Measurements from ENCODE around the gene ANK3. TPM values are rescaled to one million over a fixed set of nuclear protein-coding genes. Genes with fewer than 3 reads are reported as not detected.

The ANK3 gene
- total RNA-seq, 2 donors from 2014 or later = 58.5 to 71.2 TPM

- Mint-ChIP-seq H3K4me3 (no peak overlapping the region), H3K36me3 (ENCODE audit: low read depth) (no peaks in the 10 kb centered on the region), H3K27ac (no peak overlapping the region), H3K27me3 (no peaks in the 10 kb centered on the region), H3K4me1 (peaks cover 4% of the 10 kb centered on the region)
- ATAC-seq (no peak), DNase-seq (no peak)
- peaks cover 2% of the 10 kb centered on the region for H3K9me3 ChIP-seq (ENCODE audit: control insufficient read depth, low read length, poor library complexity, severe bottlenecking)
Measured at GRCh38 chr10:60403168-60403873, 13.6 kb upstream of the ANK3 start.

GRCh38 chr10:60400366-60400765 is 10.7 kb upstream of the ANK3 start:
- Mint-ChIP-seq H3K36me3 (ENCODE audit: low read depth) (no peaks in the 10 kb centered on the region), H3K4me3 (no peak overlapping the region), H3K27me3 (no peaks in the 10 kb centered on the region), H3K4me1 (peaks cover 19% of the 10 kb centered on the region), H3K27ac (no peak overlapping the region)
- H3K9me3 ChIP-seq (ENCODE audit: control insufficient read depth, low read length, poor library complexity, severe bottlenecking) = peaks cover 2% of the 10 kb centered on the region
- no peak for DNase-seq
- no peak for ATAC-seq

GRCh38 chr10:60399328-60399727 is 9.7 kb upstream of the ANK3 start:
- H3K36me3 Mint-ChIP-seq (ENCODE audit: low read depth) = no peaks in the 10 kb centered on the region
- no peaks in the 10 kb centered on the region for H3K27me3 Mint-ChIP-seq
- H3K27ac Mint-ChIP-seq = no peak overlapping the region
- H3K9me3 ChIP-seq (ENCODE audit: control insufficient read depth, low read length, poor library complexity, severe bottlenecking) = peaks cover 2% of the 10 kb centered on the region
- no peak overlapping the region for H3K4me3 Mint-ChIP-seq
- H3K4me1 Mint-ChIP-seq = peaks cover 23% of the 10 kb centered on the region
- DNase-seq = no peak
- no peak for ATAC-seq

DNA sequence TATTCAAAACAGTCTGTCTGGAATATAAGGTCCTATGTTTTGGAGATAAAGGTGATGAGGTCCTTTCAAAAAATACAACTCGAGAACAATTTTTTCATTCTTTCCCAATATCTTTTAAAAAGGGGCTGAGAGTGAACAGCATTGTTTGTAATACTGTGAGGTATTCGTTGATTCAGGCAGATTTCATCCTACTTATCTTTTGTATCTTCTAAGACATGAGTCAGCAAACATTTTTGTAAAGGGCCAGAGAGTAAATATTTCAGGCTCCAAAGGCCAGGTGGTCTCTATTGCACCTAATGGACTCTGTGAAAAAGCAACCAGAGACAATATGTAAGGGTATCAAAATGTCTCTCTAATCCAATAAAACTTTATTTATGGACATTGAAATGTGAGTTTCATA is 8.1 kb upstream of the ANK3 start:
- DNase-seq = no peak
- Mint-ChIP-seq H3K27ac (no peak overlapping the region), H3K27me3 (no peaks in the 10 kb centered on the region), H3K36me3 (ENCODE audit: low read depth) (no peaks in the 10 kb centered on the region), H3K4me1 (peaks cover 29% of the 10 kb centered on the region), H3K4me3 (no peak overlapping the region)
- no peaks in the 10 kb centered on the region for H3K9me3 ChIP-seq (ENCODE audit: control insufficient read depth, low read length, poor library complexity, severe bottlenecking)
- no peak for ATAC-seq

- Mint-ChIP-seq H3K36me3 (ENCODE audit: low read depth) (no peaks in the 10 kb centered on the region), H3K4me1 (peaks cover 29% of the 10 kb centered on the region), H3K27ac (no peak overlapping the region), H3K27me3 (no peaks in the 10 kb centered on the region), H3K4me3 (no peak overlapping the region)
- no peaks in the 10 kb centered on the region for H3K9me3 ChIP-seq (ENCODE audit: control insufficient read depth, low read length, poor library complexity, severe bottlenecking)
- no peak for ATAC-seq
- no peak for DNase-seq
Measured at GRCh38 chr10:60396766-60397165, 7.1 kb upstream of the ANK3 start.

DNA sequence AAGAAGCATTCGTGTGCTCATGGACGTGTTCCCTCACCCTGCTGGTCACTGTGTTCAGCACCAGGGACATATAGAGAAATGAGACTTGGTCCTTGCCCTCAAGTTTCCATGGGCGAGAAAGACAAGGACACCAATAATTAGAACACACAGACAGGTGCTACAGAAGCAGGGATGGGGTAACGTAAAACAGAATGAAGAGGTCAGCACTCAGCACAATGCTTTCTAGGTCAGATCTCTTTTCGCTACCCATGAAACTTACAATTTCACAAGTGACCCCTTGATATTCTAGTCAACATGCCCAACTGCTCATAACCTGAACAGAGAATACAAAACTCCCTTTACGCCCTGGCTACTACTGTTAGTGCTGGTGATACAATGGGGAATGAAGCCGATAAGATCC is 6.0 kb upstream of the ANK3 start:
- H3K27ac Mint-ChIP-seq = no peak overlapping the region
- H3K9me3 ChIP-seq (ENCODE audit: control insufficient read depth, low read length, poor library complexity, severe bottlenecking) = no peaks in the 10 kb centered on the region
- no peaks in the 10 kb centered on the region for H3K27me3 Mint-ChIP-seq
- H3K36me3 Mint-ChIP-seq (ENCODE audit: low read depth) = no peaks in the 10 kb centered on the region
- H3K4me1 Mint-ChIP-seq = peaks cover 29% of the 10 kb centered on the region
- DNase-seq (no peak), ATAC-seq (no peak)
- no peak overlapping the region for H3K4me3 Mint-ChIP-seq

- Mint-ChIP-seq H3K27me3 (no peaks in the 10 kb centered on the region), H3K27ac (no peak overlapping the region), H3K4me1 (peaks cover 29% of the 10 kb centered on the region), H3K4me3 (no peak overlapping the region), H3K36me3 (ENCODE audit: low read depth) (peaks cover under 1% of the 10 kb centered on the region)
- no peaks in the 10 kb centered on the region for H3K9me3 ChIP-seq (ENCODE audit: control insufficient read depth, low read length, poor library complexity, severe bottlenecking)
- DNase-seq (no peak), ATAC-seq (peak; percentile 59)
Measured at GRCh38 chr10:60394446-60394845, 4.8 kb upstream of the ANK3 start.

DNA sequence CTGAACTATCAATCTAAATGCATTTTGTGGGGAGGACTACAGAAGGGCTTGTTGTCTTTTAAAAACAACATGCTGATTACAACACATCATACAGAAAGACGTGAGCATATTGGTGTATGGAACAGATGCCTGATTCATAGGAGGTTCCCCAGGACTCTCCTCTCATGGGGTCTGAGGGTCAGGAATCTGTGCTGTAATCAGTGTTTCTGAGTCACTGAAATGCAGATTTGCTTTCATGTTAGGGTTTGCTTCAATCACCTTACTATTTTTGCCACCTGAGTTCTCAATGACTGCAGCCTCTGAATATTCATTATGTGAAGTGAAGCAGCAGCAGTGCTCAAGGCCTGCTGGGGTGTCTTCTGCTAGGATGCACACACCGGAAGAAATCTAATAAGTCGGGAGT is 550 bp upstream of the ANK3 start:
- no peak overlapping the region for H3K27ac Mint-ChIP-seq
- H3K36me3 Mint-ChIP-seq (ENCODE audit: low read depth) = peaks cover 2% of the 10 kb centered on the region
- no peaks in the 10 kb centered on the region for H3K9me3 ChIP-seq (ENCODE audit: control insufficient read depth, low read length, poor library complexity, severe bottlenecking)
- ATAC-seq (no peak), DNase-seq (no peak)
- H3K4me1 Mint-ChIP-seq = peaks cover 20% of the 10 kb centered on the region
- no peak overlapping the region for H3K4me3 Mint-ChIP-seq
- no peaks in the 10 kb centered on the region for H3K27me3 Mint-ChIP-seq

DNA sequence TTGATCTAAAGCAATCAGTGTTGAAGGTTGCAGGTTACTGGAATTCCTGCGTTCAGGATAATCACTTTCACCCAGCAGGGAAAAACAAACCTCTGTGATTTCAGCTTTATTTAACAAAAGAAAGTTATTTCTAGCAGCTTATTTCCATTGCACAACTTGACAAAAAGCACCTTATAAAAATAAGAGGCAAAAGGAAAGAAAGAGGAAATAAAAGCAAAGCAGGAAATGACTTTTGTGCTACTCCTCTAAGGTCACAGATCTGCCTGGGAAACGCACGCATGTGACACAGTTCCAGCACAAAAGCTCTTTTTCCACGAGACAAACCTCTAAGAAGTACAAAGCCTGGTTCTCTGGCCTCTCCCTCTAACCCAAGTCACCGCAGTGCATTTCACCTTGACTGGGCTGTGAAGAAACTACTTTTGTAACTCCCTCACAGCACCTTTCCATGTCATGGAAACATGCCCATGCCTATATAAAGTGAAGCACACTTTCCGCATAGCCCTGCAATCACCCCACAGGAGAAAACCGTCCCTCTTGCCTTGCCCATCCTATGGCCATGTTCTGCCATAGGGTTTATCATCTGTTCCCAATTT is 870 bp downstream of the ANK3 start:
- ATAC-seq = no peak

DNA sequence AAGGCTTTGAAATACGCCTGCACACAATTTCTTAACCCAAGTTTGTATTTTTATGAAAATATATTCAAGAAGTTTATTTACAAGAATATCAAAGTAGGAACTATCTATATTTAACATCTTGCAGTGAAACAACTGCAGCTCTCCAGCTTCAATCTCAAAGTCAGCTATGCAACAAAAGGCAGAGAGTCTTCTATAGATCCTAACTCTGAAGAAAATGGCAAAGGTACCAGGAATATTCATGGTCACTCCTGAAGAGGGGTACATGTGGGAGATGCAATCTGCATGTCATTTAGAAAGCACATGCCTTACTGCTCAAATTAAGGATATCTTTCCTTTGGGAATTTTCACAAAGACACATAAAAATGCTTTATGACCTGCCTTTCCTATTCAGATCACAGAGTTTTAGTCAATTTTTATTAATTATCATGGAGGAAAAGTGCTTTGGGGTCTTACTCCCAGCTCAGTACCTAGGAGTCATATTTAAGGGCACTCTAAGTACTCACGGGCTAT is 1.5 kb downstream of the ANK3 start:
- H3K9me3 ChIP-seq (ENCODE audit: control insufficient read depth, low read length, poor library complexity, severe bottlenecking) = no peaks in the 10 kb centered on the region
- Mint-ChIP-seq H3K4me3 (no peak overlapping the region), H3K36me3 (ENCODE audit: low read depth) (peaks cover 2% of the 10 kb centered on the region), H3K4me1 (peaks cover 16% of the 10 kb centered on the region), H3K27me3 (no peaks in the 10 kb centered on the region), H3K27ac (no peak overlapping the region)
- no peak for DNase-seq
- no peak for ATAC-seq

More for the DNA sequence above, 870 bp downstream of the ANK3 start:
- H3K27ac Mint-ChIP-seq = no peak overlapping the region
- no peaks in the 10 kb centered on the region for H3K9me3 ChIP-seq (ENCODE audit: control insufficient read depth, low read length, poor library complexity, severe bottlenecking)
- no peaks in the 10 kb centered on the region for H3K27me3 Mint-ChIP-seq
- no peak for DNase-seq
- peaks cover 17% of the 10 kb centered on the region for H3K4me1 Mint-ChIP-seq
- H3K36me3 Mint-ChIP-seq (ENCODE audit: low read depth) = peaks cover 2% of the 10 kb centered on the region
- H3K4me3 Mint-ChIP-seq = no peak overlapping the region

GRCh38 chr10:60387531-60387930 is 2.1 kb downstream of the ANK3 start:
- peaks cover 2% of the 10 kb centered on the region for H3K36me3 Mint-ChIP-seq (ENCODE audit: low read depth)
- no peak overlapping the region for H3K27ac Mint-ChIP-seq
- no peaks in the 10 kb centered on the region for H3K27me3 Mint-ChIP-seq
- H3K9me3 ChIP-seq (ENCODE audit: control insufficient read depth, low read length, poor library complexity, severe bottlenecking) = no peaks in the 10 kb centered on the region
- H3K4me3 Mint-ChIP-seq = no peak overlapping the region
- ATAC-seq (no peak), DNase-seq (no peak)
- H3K4me1 Mint-ChIP-seq = peaks cover 17% of the 10 kb centered on the region

DNA sequence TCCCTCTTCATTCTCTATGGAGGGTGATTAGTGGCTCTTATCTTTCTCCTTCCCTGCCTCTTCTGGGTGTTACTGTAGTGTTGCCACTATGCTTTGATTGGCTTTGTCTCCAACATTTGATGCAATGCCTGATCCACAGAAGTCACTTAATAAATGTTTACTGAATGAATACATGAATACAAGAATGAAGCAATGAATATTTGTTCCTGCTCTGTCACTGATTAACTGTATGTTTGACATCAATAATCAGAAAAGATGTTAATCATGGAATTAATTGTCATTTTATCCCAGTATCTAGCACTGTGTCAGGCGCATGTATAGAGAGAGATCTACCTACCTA is 4.3 kb downstream of the ANK3 start:
- Mint-ChIP-seq H3K27ac (peak overlapping the region; percentile 60), H3K27me3 (no peaks in the 10 kb centered on the region), H3K4me3 (no peak overlapping the region), H3K4me1 (peaks cover 20% of the 10 kb centered on the region), H3K36me3 (ENCODE audit: low read depth) (peaks cover 2% of the 10 kb centered on the region)
- no peak for DNase-seq
- no peak for ATAC-seq
- H3K9me3 ChIP-seq (ENCODE audit: control insufficient read depth, low read length, poor library complexity, severe bottlenecking) = no peaks in the 10 kb centered on the region

- Mint-ChIP-seq H3K4me3 (no peak overlapping the region), H3K4me1 (peaks cover 20% of the 10 kb centered on the region), H3K27ac (peak overlapping the region; percentile 60), H3K36me3 (ENCODE audit: low read depth) (peaks cover 2% of the 10 kb centered on the region), H3K27me3 (no peaks in the 10 kb centered on the region)
- ATAC-seq (no peak), DNase-seq (no peak)
- no peaks in the 10 kb centered on the region for H3K9me3 ChIP-seq (ENCODE audit: control insufficient read depth, low read length, poor library complexity, severe bottlenecking)
Measured at GRCh38 chr10:60384708-60385398, 4.8 kb downstream of the ANK3 start.

Measured in T-helper 17 cell (primary cell).